H1 (cell line): ENCODE results near the gene FNDC7. TPM values are rescaled to one million over a fixed set of nuclear protein-coding genes. Genes with fewer than 3 reads are reported as not detected.

Source experiments
- CTCF ChIA-PET: fragments of 300-600 bp; sonication (Branson Sonifier 250); formaldehyde crosslinking; loops from one replicate; lab custom pipeline; 2021; ENCODE audit not compliant: partially characterized antibody; lab: Charles Lee
- POLR2A ChIA-PET: fragments of 300-600 bp; sonication (Branson Sonifier 250); formaldehyde crosslinking; loops from one replicate; lab custom pipeline; 2021; ENCODE audit warnings: inconsistent platforms; ENCODE audit not compliant: partially characterized antibody; lab: Charles Lee
- DNase-seq, 2 experiments: peaks; one replicate each; pipeline versions ENCODE4 v3.0.0 to v3.0.0-alpha.2; 2010 to 2022; ENCODE audit warnings: low spot score in 2 of 2, low read depth in 1 of 2, mixed read lengths in 1 of 2
- FAIRE-seq: peaks from 2 replicates; lab custom pipeline; 2011; peaks lifted over from hg19 to GRCh38; lab: Jason Lieb, UNC
- H2AFZ ChIP-seq: 2 replicates; pipeline ENCODE4 v1.8.1; 2012; ENCODE audit warnings: low read length, inconsistent platforms
- H2AK5ac ChIP-seq: 2 replicates; pipeline ENCODE4 v1.6.1; 2013; ENCODE audit warnings: low read depth, low read length
- H2BK120ac ChIP-seq: replicated peaks from 2 replicates; pipeline ENCODE3; 2013; ENCODE audit warnings: low read depth, low read length, inconsistent platforms
- H2BK12ac ChIP-seq: 2 replicates; pipeline ENCODE4 v1.6.1; 2013; ENCODE audit warnings: low read depth, low read length
- H2BK15ac ChIP-seq: 2 replicates; pipeline ENCODE4 v1.6.1; 2013; ENCODE audit warnings: low read length
- H2BK20ac ChIP-seq: 2 replicates; pipeline ENCODE4 v1.6.1; 2013; ENCODE audit warnings: low read length
- H2BK5ac ChIP-seq: 2 replicates; pipeline ENCODE4 v1.6.1; 2013; ENCODE audit warnings: low read depth, low read length
- H3K14ac ChIP-seq: 2 replicates; pipeline ENCODE4 v1.6.1; 2013; ENCODE audit warnings: inconsistent platforms; ENCODE audit not compliant: insufficient read length
- H3K18ac ChIP-seq: 2 replicates; pipeline ENCODE4 v1.6.1; 2013; ENCODE audit warnings: low read length; ENCODE audit errors: extremely low read depth
- H3K23ac ChIP-seq: 2 replicates; pipeline ENCODE4 v1.6.1; 2013; ENCODE audit warnings: inconsistent platforms; ENCODE audit not compliant: insufficient read length
- H3K23me2 ChIP-seq: 2 replicates; pipeline ENCODE4 v1.6.1; 2013; ENCODE audit warnings: low read depth, low read length
- H3K27ac ChIP-seq: 2 replicates; pipeline ENCODE4 v1.6.1; 2011; ENCODE audit warnings: low read depth, low read length, inconsistent platforms
- H3K27me3 ChIP-seq, 4 experiments: replicated peaks in 1 of 4; 1 replicate in 1 of 4; 2 replicates in 3 of 4; pipeline versions ENCODE4 v1.6.1 to v1.8.1; 2011 to 2013; ENCODE audit warnings: low read length in 3 of 4, mild to moderate bottlenecking in 3 of 4, inconsistent platforms in 2 of 4, mixed read lengths in 2 of 4, moderate library complexity in 1 of 4; ENCODE audit not compliant: control insufficient read depth in 3 of 4, insufficient read depth in 3 of 4; ENCODE audit errors: extremely low read depth in 1 of 4
- H3K36me3 ChIP-seq, 4 experiments: 2 replicates each; pipeline versions ENCODE4 v1.6.1 to v1.8.1; 2011 to 2013; ENCODE audit warnings: mild to moderate bottlenecking in 4 of 4, low read length in 3 of 4, moderate library complexity in 2 of 4, control low read depth in 1 of 4, inconsistent platforms in 1 of 4; ENCODE audit not compliant: insufficient read depth in 4 of 4, control insufficient read depth in 2 of 4
- H3K4ac ChIP-seq: replicated peaks from 2 replicates; pipeline ENCODE3; 2013; ENCODE audit warnings: low read length, low read depth, mixed read lengths, inconsistent platforms; ENCODE audit not compliant: insufficient read length
- H3K4me1 ChIP-seq, 4 experiments: replicated peaks in 1 of 4; 1 replicate in 1 of 4; 2 replicates in 3 of 4; pipeline versions ENCODE4 v1.6.1 to v1.8.1; 2011 to 2013; ENCODE audit warnings: low read length in 3 of 4, inconsistent platforms in 2 of 4, mixed read lengths in 1 of 4; ENCODE audit not compliant: insufficient read depth in 4 of 4, control insufficient read depth in 3 of 4
- H3K4me2 ChIP-seq, 2 experiments: 2 replicates each; pipeline versions ENCODE4 v1.6.1 to v1.8.1; 2011 to 2013; ENCODE audit warnings: low read depth in 2 of 2, low read length in 2 of 2, control low read depth in 1 of 2, inconsistent platforms in 1 of 2, mild to moderate bottlenecking in 1 of 2; ENCODE audit not compliant: insufficient read depth in 1 of 2
- H3K4me3 ChIP-seq, 4 experiments: fragments of 200-600, 300-600 bp in 1 of 4; sonication (generic), shearing (Covaris generic), sonication (Bioruptor Twin) in 1 of 4; 2 replicates each; pipeline versions ENCODE4 v1.5.1 to v1.8.1; 2011 to 2016; ENCODE audit warnings: low read length in 4 of 4, low read depth in 3 of 4, control low read depth in 2 of 4, inconsistent platforms in 2 of 4, mild to moderate bottlenecking in 2 of 4, mixed read lengths in 1 of 4, moderate library complexity in 1 of 4; ENCODE audit not compliant: insufficient read depth in 2 of 4; ENCODE audit errors: extremely low read depth in 1 of 4
- H3K56ac ChIP-seq: replicated peaks from 2 replicates; pipeline ENCODE3; 2013; ENCODE audit warnings: low read depth, mild to moderate bottlenecking, mixed read lengths, low read length, inconsistent platforms; ENCODE audit not compliant: insufficient read length
- H3K79me1 ChIP-seq: 2 replicates; pipeline ENCODE4 v1.6.1; 2013; ENCODE audit warnings: low read depth, low read length, control low read depth
- H3K79me2 ChIP-seq, 2 experiments: 2 replicates each; pipeline versions ENCODE4 v1.6.1 to v1.8.1; 2012 to 2013; ENCODE audit warnings: low read length in 2 of 2, mild to moderate bottlenecking in 2 of 2, inconsistent platforms in 1 of 2; ENCODE audit not compliant: insufficient read depth in 2 of 2, control insufficient read depth in 1 of 2
- H3K9ac ChIP-seq, 4 experiments: replicated peaks in 1 of 4; 1 replicate in 1 of 4; 2 replicates in 3 of 4; pipeline versions ENCODE4 v1.6.1 to v1.8.1; 2011 to 2013; ENCODE audit warnings: low read depth in 3 of 4, low read length in 3 of 4, control low read depth in 2 of 4, mild to moderate bottlenecking in 2 of 4, moderate library complexity in 2 of 4, inconsistent platforms in 1 of 4; ENCODE audit errors: extremely low read depth in 1 of 4
- H3K9me3 ChIP-seq, 2 experiments: 2 replicates each; pipeline versions ENCODE4 v1.6.1 to v1.8.1; 2012 to 2013; ENCODE audit warnings: mild to moderate bottlenecking in 2 of 2, moderate library complexity in 2 of 2, control low read depth in 1 of 2, inconsistent platforms in 1 of 2, low read depth in 1 of 2, low read length in 1 of 2, mixed read lengths in 1 of 2; ENCODE audit not compliant: insufficient read depth in 2 of 2
- H4K20me1 ChIP-seq, 2 experiments: replicated peaks in 1 of 2; 2 replicates each; pipeline versions ENCODE3 to v1.8.1; 2011 to 2013; ENCODE audit warnings: inconsistent platforms in 2 of 2, low read length in 2 of 2, mild to moderate bottlenecking in 1 of 2; ENCODE audit not compliant: insufficient read depth in 2 of 2, control insufficient read depth in 1 of 2
- H4K5ac ChIP-seq: 2 replicates; pipeline ENCODE4 v1.6.1; 2013; ENCODE audit warnings: low read length, low read depth, mixed read lengths, inconsistent platforms; ENCODE audit not compliant: insufficient read length
- H4K8ac ChIP-seq: 2 replicates; pipeline ENCODE4 v1.8.0; 2013; ENCODE audit warnings: mild to moderate bottlenecking, moderate library complexity, low read length, inconsistent platforms; ENCODE audit not compliant: insufficient read depth; ENCODE audit errors: extremely low read depth
- H4K91ac ChIP-seq: replicated peaks from 2 replicates; pipeline ENCODE3; 2013; ENCODE audit warnings: low read length, mixed read lengths, inconsistent platforms; ENCODE audit not compliant: insufficient read length
- KDM1A ChIP-seq: fragments of 200-600, 300-600 bp; sonication (generic); IDR thresholded peaks from 2 replicates; pipeline ENCODE4 v1.7.1; 2016; ENCODE audit warnings: mild to moderate bottlenecking, low read length, borderline replicate concordance
- SRF ChIP-seq: IDR thresholded peaks from 2 replicates; pipeline ENCODE4 v1.6.1; 2011; ENCODE audit warnings: mild to moderate bottlenecking, low read depth, low read length, moderate library complexity
- SUZ12 ChIP-seq: fragments of 200-600 bp; sonication (generic); IDR thresholded peaks from 2 replicates; pipeline ENCODE4 v1.6.1; 2012; ENCODE audit warnings: mild to moderate bottlenecking, inconsistent platforms, low read length, moderate library complexity, mixed read lengths
- TBP ChIP-seq: IDR thresholded peaks from 2 replicates; pipeline ENCODE4 v1.6.1; 2011; ENCODE audit warnings: low read depth, low read length, improper control_type of control experiment
- WGBS, 2 experiments: shearing (Covaris generic) in 1 of 2; methylation state at CpG; one replicate each; pipeline versions ENCODE4 v1.1.6 to v1.1.7; 2013 to 2015; ENCODE audit warnings: low lambda C conversion rate in 2 of 2, mixed read lengths in 2 of 2, inconsistent platforms in 1 of 2, low coverage in 1 of 2, missing lambda C conversion rate in 1 of 2; ENCODE audit not compliant: insufficient replicate concordance in 2 of 2, insufficient coverage in 1 of 2, insufficient read length in 1 of 2; ENCODE audit errors: extremely low coverage in 1 of 2, missing lambda C conversion rate in 1 of 2; 5-methylcytosine and 5-hydroxymethylcytosine counted together
- long read RNA-seq, 2 experiments: library from RNA in 1 of 2; library from capped mRNA in 1 of 2; stranded (forward); transcript quantifications; one replicate each; pipeline ENCODE4 v2.0.0, GENCODE V29; 2021; ENCODE audit warnings: inconsistent platforms in 1 of 2
- polyA minus RNA-seq, 3 experiments: library from RNA; depleted of rRNA, polyadenylated mRNA; stranded (reverse); fragments of >200 nt; gene quantifications; 1 replicate in 2 of 3; 2 replicates in 1 of 3; pipeline ENCODE4 v1.2.3, GENCODE V29; 2011
- polyA plus RNA-seq, 7 experiments: library from polyadenylated mRNA; depleted of rRNA in 3 of 7; stranded (reverse) in 5 of 7; unstranded in 2 of 7; fragments of >200 nt in 5 of 7; fragments of 200-250 nt in 2 of 7; gene quantifications; 1 replicate in 5 of 7; 2 replicates in 1 of 7; 4 replicates in 1 of 7; pipeline versions ENCODE4 v1.2.1 to v1.2.3, GENCODE V29; 2011 to 2013; ENCODE audit warnings: missing spikeins in 2 of 7, mixed read lengths in 2 of 7
- total RNA-seq: library from RNA; stranded (reverse); fragmentation: NEBNext Ultra II Directional; extraction: Animal tissue kit (Norgen Biotek cat#: 25700); gene quantifications from 2 replicates; pipeline ENCODE4 v1.2.1, GENCODE V29; 2021

Gene FNDC7
- total RNA-seq = 0.13 and 0.36 TPM in 2 replicates
- polyA plus RNA-seq (2011; rRNA removed) = 0.09 and 0.20 TPM in 2 replicates
- 0.19 TPM for polyA plus RNA-seq (2011; cell fraction: cytosol; rRNA removed)
- 0.20 TPM for polyA plus RNA-seq (2011; cell fraction: nucleus; rRNA removed)
- 0.16 to 0.24 TPM (median 0.20 TPM) in 4 replicates for polyA plus RNA-seq (2012, experiment 1 of 2)
- polyA plus RNA-seq (2012, experiment 2 of 2) = not detected
- 0.10 TPM for polyA plus RNA-seq (2013, experiment 1 of 2)
- 0.11 TPM for polyA plus RNA-seq (2013, experiment 2 of 2)
- polyA minus RNA-seq (2011; rRNA and poly(A)+ RNA removed) = 0.25 and 0.95 TPM in 2 replicates
- polyA minus RNA-seq (2011; cell fraction: cytosol; rRNA and poly(A)+ RNA removed) = not detected
- polyA minus RNA-seq (2011; cell fraction: nucleus; rRNA and poly(A)+ RNA removed) = 0.30 TPM
- long read RNA-seq, experiment 1 = 0 reads
- long read RNA-seq, experiment 2 = 0 reads

GRCh38 chr1:108712606-108713150 lies at the start of gene FNDC7:
FNDC7 (plus strand) TSS chr1:108712908; CDS start chr1:108712934, 26 bp downstream.
- WGBS, 2 experiments = 47% methylated on average over 9 of the region's 9 CpGs; no CpG with 5 or more reads in 1 of the 2 experiments
- H2BK20ac ChIP-seq = no peak within 1 kb of the TSS
- TF ChIP-seq KDM1A (no peak), TBP (no peak), SRF (no peak), SUZ12 (no peak)
- H3K27me3 ChIP-seq = no peaks in the 10 kb centered on the region
- no peak within 1 kb of the TSS for H3K4me2 ChIP-seq
- H3K18ac ChIP-seq = no peak within 1 kb of the TSS
- H3K14ac ChIP-seq = no peak within 1 kb of the TSS
- no peak within 1 kb of the TSS for H3K4ac ChIP-seq
- no peak within 1 kb of the TSS for H3K9ac ChIP-seq
- no peaks in the 10 kb centered on the region for H4K20me1 ChIP-seq
- POLR2A ChIA-PET = interaction anchor here (1.1 to 2.1 kb wide), 2 partner anchors 20 to 31 kb away, joined by 4 to 13 read pairs; partner anchors contain the start of gene PRPF38B
- CTCF ChIA-PET = interaction anchor here (0.7 to 6.3 kb wide), 3 partner anchors 11 to 30 kb away, joined by 3 to 29 read pairs (median 3); partner anchors contain the start of gene PRPF38B
- H3K4me3 ChIP-seq = no peak within 1 kb of the TSS
- no peak within 1 kb of the TSS for H2BK12ac ChIP-seq
- no peaks in the 10 kb centered on the region for H3K36me3 ChIP-seq
- H3K9me3 ChIP-seq = no peaks in the 10 kb centered on the region
- H3K79me2 ChIP-seq = no peaks in the 10 kb centered on the region
- no peak within 1 kb of the TSS for H3K23ac ChIP-seq
- H2BK15ac ChIP-seq = no peak within 1 kb of the TSS
- no peak within 1 kb of the TSS for H4K8ac ChIP-seq
- no peak within 1 kb of the TSS for H2BK5ac ChIP-seq
- H3K27ac ChIP-seq = no peak within 1 kb of the TSS
- no peaks in the 10 kb centered on the region for H3K23me2 ChIP-seq
- no peaks in the 10 kb centered on the region for H3K79me1 ChIP-seq
- peak; percentile 96 for FAIRE-seq
- H2BK120ac ChIP-seq = no peak within 1 kb of the TSS
- peak within 1 kb of the TSS; percentile 70; the same call in 1 of the 2 replicates for H2AFZ ChIP-seq
- peak in 1 of 2 experiments; percentile 52 for DNase-seq
- no peak within 1 kb of the TSS for H3K56ac ChIP-seq
- no peaks in the 10 kb centered on the region for H3K4me1 ChIP-seq
- no peak within 1 kb of the TSS for H4K91ac ChIP-seq
- H4K5ac ChIP-seq = no peak within 1 kb of the TSS
- H2AK5ac ChIP-seq = no peak within 1 kb of the TSS
